ENCODE data around the gene SLC2A8.

SLC2A8 gene

GRCh38 chr9:127403507-127404192 lies 6.7 kb downstream of the SLC2A8 start:
- no peak for DNase-seq

DNA sequence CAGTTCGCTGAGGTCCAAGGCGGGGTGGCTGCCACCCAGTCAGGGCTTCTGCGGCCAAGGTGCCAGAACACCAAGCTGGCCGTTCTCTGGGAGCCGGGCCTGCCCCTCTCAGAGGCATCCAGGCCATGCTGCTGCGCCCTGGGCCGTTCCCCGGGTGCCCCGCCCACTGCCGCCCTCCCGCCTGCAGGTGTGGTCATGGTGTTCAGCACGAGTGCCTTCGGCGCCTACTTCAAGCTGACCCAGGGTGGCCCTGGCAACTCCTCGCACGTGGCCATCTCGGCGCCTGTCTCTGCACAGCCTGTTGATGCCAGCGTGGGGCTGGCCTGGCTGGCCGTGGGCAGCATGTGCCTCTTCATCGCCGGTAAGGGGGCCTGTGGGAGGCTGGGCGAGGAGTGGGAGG lies 7.7 kb downstream of the SLC2A8 start:
- DNase-seq = no peak

DNA sequence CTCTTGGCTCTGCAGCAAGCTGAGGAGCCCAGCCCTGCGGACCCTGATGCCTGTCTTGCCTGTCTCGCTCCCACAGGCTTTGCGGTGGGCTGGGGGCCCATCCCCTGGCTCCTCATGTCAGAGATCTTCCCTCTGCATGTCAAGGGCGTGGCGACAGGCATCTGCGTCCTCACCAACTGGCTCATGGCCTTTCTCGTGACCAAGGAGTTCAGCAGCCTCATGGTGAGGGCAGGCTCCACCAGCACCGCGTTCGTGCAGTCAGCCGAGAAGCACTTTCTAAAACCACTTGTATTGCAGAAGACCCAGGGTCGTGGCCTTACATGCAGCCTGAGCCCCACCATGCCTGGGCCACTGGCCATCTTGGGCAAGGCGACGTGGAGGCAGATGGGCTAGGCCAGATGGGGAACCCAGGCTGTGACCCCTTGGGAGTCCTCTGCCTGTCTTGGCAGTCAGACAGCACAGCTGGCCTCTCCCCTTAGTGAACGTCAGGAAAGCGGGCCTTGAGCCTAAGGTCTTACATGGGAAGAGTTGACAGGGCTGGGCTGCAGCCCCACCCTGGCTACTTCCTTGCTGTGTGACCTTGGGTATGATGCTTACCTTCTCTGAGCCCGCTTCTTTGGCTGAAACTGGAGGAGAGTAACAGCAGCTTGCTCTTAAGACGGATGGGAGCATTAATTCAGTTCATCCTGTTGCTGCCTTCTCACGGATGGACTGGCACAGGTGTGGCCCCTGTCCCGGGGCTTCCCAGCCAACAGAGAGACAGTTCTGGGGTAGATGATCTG lies 8.6 kb downstream of the SLC2A8 start:
- no peak for DNase-seq

DNA sequence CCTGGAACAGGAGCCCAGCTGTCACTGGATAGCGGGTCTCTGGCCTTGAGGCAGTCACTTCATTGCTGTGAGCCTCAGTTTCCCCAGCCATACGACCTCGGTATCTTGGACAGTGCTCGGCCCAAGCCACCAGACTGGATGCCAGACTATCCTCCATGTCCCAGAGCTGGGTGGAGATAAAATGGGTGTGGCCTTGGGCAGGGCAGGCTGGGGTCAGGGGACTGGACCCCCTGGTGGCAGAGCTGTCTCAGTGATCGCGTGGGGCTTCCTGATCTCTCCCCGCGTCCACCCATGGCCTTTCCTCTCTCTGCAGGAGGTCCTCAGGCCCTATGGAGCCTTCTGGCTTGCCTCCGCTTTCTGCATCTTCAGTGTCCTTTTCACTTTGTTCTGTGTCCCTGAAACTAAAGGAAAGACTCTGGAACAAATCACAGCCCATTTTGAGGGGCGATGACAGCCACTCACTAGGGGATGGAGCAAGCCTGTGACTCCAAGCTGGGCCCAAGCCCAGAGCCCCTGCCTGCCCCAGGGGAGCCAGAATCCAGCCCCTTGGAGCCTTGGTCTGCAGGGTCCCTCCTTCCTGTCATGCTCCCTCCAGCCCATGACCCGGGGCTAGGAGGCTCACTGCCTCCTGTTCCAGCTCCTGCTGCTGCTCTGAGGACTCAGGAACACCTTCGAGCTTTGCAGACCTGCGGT lies 10.0 kb downstream of the SLC2A8 start:
- no peak for DNase-seq

- no peak for DNase-seq
These were observed 10.5 kb downstream of the SLC2A8 start for GRCh38 chr9:127407492-127407843.

GRCh38 chr9:127411122-127411521 lies 14.2 kb downstream of the SLC2A8 start:
- DNase-seq = no peak

- DNase-seq = no peak
These were observed 18.2 kb downstream of the SLC2A8 start for GRCh38 chr9:127415141-127415540.

- DNase-seq = no peak
These were observed 18.7 kb downstream of the SLC2A8 start for GRCh38 chr9:127415657-127416056.

- DNase-seq = peak; percentile 46
These were observed 20.4 kb downstream of the SLC2A8 start for GRCh38 chr9:127417131-127418036.

GRCh38 chr9:127418037-127418471 lies 21.1 kb downstream of the SLC2A8 start:
- DNase-seq = no peak

DNA sequence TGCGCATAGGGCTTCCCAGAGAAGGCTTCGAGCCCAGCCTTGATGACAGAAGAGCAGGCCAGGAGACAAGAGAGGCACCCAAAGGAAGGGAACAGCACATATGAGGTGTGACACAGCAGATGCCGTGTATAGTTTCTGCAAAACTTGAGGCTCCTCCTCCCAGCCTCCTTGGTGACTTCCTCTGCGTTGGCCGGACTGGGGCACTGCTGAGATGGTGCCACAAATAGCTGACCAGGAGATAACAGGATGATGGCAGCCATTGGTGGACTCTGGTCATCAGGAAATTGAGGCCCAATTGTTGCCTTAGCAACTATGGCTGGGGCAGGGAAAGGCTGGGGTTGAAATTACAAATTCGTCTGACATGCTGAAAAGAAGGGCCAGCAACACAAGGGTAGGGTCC lies 22.4 kb downstream of the SLC2A8 start:
- no peak for DNase-seq

GRCh38 chr9:127421057-127421456 lies 24.1 kb downstream of the SLC2A8 start:
- no peak for DNase-seq

DNA sequence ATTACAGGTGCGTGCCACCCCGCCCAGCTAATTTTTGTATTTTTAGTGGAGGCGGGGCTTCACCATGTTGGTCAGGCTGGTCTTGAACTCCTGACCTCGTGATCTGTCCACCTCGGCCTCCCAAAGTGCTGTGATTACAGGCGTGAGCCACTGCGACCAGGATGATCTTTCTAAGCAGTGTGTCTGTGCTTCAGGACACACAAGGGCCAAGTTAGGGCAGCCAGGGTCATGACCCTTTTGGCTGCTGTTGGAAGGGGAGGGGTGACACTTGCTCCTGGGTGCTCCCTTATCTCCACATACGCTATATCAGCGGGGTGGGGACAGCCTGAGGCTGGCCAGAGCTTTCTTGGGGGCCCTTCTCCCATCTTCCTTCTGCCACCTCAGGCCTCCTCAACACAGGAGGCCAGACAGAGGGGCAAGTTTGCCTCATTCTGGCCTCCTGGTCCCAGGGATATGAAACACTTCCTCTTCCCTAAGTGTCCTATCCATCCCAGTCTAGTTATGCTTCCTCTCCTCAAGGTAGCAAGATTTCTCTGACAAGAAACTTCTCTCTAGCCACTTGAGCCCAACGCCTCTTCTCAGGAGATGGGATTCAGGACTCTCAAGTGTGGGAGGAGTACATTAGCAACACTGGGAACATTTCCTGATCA lies 25.3 kb downstream of the SLC2A8 start:
- no peak for DNase-seq

- DNase-seq = no peak
These were observed 25.8 kb downstream of the SLC2A8 start for GRCh38 chr9:127422787-127423186.

DNA sequence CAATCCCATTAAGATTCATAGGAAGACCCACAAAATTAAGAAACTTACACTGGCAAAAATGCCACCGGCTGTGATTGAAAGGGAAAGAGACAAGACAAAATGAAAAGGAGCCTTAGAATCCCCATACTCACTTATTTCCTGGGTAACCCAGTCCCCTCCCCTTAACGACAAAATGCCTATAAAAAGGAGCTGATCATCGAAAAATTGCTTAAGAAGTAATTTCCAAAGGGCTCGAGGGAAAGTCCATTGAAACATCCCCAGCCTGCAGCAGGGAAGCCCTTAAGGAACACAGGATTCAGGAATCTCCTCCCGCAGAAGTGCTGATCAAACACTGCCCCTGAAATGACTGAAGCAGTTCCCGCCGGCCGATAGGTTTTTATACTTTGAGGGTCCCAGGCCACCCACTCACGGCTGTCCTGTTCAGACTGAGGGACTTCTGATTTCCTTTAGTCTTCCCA lies 26.5 kb downstream of the SLC2A8 start:
- DNase-seq = no peak

DNA sequence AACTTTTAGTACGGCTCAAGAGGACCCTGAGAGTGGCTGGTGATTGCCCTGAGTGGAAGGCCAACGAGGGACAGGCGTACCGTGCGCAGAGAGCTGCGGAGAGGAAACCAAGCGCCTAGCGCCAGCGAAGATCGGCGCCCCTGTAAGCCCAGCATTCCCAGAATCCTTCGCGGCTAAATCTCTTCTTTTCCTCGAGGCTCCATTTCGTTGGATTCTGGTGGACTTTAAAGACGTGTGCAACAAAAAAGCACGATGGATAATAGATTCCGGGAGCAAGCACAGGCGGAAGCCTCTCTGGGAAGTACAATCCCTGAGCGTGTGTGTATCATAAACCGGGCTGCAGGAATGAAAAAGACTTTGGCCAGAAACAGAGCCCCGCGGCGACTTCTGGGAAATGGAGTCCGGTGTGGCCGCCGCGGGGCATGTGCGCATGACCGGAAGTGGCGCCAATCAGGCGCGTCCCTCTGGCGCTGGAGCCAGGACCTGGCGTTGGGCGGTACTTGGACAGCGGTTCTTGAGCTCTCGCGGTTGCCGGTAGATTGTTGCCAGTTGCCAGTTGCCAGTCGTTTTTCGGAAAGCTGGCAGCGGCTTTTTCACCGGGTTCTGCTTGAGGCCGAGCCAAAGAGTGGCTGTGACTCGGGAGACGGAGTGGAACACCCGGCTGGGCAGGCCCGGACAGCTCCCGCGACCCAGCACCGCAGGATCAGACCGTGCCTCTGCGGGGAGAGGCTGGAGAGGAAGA lies 27.1 kb downstream of the SLC2A8 start, which contains the start of gene ZNF79:
TSS of gene ZNF79 (plus strand) at position 449 of the 742 bp plus-strand sequence. CDS start 406 bp downstream, outside the sequence.
- peak; percentile 86 for DNase-seq

DNA sequence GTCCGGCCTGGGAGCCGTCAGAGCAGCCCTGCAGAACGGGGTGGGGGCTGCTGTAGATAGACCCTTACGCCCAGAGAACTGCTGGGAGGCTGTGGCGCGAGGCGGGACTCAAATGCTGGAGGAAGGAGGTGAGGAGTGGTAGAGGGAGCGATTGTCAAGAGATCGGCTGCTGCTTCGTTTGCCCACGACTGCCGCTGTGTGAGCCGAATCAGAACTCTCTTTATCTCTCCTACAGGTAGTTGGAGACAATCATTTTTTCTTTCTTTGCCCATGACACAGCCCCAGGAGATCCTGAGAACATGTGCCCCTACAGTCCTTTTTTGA lies 27.7 kb downstream of the SLC2A8 start:
- DNase-seq = no peak

DNA sequence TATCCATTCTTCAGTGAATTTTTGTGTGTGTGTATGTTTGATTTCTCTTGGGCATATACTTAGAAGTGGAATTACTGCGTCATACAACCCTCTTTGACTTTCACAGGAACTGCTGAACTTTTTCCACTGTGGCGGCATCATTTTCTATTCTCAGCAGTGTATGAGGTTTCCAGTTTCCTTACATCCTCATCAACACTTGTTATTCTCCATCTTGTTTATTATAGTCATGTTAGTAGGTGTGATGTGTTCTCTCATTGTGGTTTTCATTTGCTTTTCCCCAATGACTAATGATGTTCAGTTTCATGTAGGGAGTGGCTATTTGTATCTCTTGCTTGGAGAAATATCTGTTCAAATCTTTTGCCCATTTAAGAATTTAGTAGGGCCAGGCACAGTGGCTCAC lies 29.8 kb downstream of the SLC2A8 start:
- no peak for DNase-seq

- no peak for DNase-seq
These were observed 31.4 kb downstream of the SLC2A8 start for GRCh38 chr9:127428348-127428747.

DNA sequence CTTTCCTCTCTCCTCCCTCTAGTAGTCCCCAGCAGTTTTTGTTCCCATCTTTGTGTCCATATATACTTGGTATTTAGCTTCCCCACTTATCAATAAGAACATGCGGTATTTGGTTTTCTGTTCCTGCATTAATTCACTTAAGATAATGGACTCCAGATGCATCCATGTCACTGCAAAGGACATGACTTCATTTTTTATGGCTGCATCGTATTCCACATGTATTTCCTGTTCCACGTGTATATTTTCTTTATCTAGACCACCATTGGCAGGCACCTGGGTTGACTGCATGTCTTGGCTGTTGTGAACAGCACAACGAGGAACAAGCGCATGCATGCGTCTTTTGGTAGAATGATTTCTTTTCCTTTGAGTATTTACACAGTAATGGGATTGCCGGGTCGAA lies 33.4 kb downstream of the SLC2A8 start:
- DNase-seq = no peak

DNA sequence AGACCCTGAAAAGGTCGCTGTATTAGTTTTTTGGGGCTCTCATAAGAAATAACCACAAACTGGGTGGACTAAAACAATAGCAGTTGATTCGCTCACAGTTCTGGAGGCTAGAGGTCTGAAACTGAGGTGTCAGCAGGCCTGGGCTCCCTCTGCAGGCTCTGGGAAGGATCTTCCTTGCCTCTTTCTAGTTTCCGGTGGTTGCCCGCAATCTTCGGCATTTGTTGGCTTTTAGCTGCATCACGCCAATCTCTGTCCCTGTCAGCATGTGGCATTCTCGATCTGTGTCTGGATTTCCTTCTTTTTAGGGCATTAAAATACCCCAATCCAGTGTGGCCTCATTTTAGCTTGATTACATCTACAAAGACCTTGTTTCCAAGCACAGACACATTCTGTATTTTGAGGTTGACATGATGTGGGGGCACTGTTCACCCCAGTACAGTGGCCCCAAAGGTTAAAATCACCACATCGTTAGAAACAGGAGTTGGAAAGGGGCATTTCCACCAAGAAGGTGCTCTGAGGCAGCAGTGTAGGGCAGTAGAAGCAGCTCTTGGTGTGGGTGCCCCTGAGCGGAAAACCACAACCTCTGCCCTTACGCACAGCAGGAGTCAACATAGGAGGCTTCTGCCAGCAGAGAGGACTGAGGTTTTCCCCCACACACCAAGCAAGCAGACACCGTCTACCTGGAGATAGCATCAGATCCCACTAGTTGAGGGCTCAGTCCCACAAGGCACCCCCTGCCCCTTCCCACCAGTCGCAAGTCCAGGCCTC lies 40.7 kb downstream of the SLC2A8 start:
- no peak for DNase-seq

All from amniotic stem cell (primary cell).